ENCODE measurements around the gene KCNIP4. TPM values are rescaled to one million over a fixed set of nuclear protein-coding genes. Genes with fewer than 3 reads are reported as not detected.

KCNIP4 gene
- total RNA-seq, 1 experiment from 2014 or later: not detected

DNA sequence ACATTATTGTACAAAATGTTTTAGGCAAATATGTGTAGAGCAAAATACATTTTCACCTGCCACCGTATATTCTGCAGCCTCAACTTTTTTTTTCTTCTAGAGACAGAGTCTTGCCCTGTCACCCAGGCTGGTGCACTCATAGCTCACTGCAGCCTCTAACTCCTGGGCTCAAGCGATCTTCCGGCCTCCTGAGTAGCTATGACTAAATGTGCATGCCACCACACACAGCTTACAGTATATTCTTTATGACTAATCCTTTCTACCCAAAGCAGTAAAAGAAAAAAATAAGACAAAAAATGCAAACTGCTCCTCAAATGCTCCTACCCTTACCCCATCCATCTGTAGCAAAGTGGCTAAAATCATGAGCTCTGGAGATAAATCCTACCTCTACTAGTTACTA, 426.3 kb downstream of the KCNIP4 start:
- no peak for DNase-seq
- Histone ChIP-seq H4K20me1 (ENCODE audit: insufficient read depth) (no peaks in the 10 kb centered on the region), H3K4me3 (no peak overlapping the region), H3K4me1 (replicated peaks; ENCODE audit: insufficient read depth) (no peaks in the 10 kb centered on the region), H3K79me2 (ENCODE audit: low read depth) (no peaks in the 10 kb centered on the region), H3K4me2 (no peak overlapping the region), H3K27me3 (ENCODE audit: insufficient read depth, low read depth) (no peaks in the 10 kb centered on the region), H3K27ac (no peak overlapping the region), H3F3A (ENCODE audit: insufficient read depth, low read depth) (no peaks in the 10 kb centered on the region), H2AFZ (no peak overlapping the region), H3K9me2 (ENCODE audit: insufficient read depth) (no peaks in the 10 kb centered on the region), H3K9me3 (ENCODE audit: insufficient read depth, low read depth) (no peaks in the 10 kb centered on the region), H3K36me3 (ENCODE audit: low read depth) (no peaks in the 10 kb centered on the region)
- no TSS peak for BruUV-seq (replicated peaks)
- POLR2A ChIA-PET (ENCODE audit: unreplicated experiment): interaction anchor here (0.8 kb wide), 1 partner anchor 1802 kb away, joined by 6 read pairs; no protein-coding TSS in a partner anchor
- CTCF ChIA-PET: no interaction called here
- no peak for TF ChIP-seq EZH2 (IDR thresholded peaks at IDR 0.05; ENCODE audit: low read depth)
- no peak for TF ChIP-seq CTCF (conservative IDR thresholded peaks at IDR 0.05)
- intact Hi-C loops (cut with micrococcal nuclease; ENCODE audit: unreplicated experiment): no loop called here

DNA sequence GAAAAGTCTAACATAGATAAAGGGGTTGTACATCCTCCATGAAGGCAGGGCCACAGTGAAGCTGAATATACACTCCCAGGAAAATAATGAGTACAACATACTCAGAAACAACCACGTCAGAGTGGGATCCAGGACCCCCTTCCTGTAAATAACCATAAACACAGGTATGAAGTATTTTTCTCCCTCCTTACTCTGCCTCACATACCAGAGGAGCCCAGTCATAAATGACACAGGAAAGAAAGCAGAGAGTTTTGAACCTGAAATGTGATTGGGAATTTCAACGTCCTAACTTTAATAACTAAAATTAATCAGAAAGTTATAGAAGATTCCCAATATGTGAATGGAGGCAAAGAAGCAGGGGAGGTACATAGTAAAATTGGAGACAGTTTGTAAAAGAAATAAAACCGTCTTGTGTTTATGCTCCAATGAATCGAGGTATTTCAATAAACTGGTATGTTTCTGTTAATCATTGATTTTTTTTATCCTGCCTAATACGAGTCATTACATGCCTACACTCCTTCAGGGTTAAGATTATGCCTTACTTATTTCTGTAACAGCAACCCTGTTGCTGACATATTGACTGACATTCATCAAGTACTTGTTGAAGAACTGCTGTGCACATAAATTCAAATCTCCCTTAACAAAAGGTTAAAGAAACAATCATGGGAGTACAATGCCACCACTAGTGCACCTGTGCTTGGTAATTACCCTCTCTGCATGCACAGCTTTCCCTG, 431.3 kb downstream of the KCNIP4 start:
- Histone ChIP-seq H3K36me3 (ENCODE audit: low read depth) (no peaks in the 10 kb centered on the region), H3K27me3 (ENCODE audit: insufficient read depth, low read depth) (no peaks in the 10 kb centered on the region), H3F3A (ENCODE audit: insufficient read depth, low read depth) (no peaks in the 10 kb centered on the region), H4K20me1 (ENCODE audit: insufficient read depth) (no peaks in the 10 kb centered on the region), H3K4me2 (no peak overlapping the region), H3K9me3 (ENCODE audit: insufficient read depth, low read depth) (no peaks in the 10 kb centered on the region), H3K79me2 (ENCODE audit: low read depth) (no peaks in the 10 kb centered on the region), H3K27ac (no peak overlapping the region), H3K4me1 (replicated peaks; ENCODE audit: insufficient read depth) (no peaks in the 10 kb centered on the region), H3K9me2 (ENCODE audit: insufficient read depth) (no peaks in the 10 kb centered on the region), H3K4me3 (no peak overlapping the region), H2AFZ (no peak overlapping the region)
- DNase-seq: no peak
- ChIA-PET POLR2A (ENCODE audit: unreplicated experiment) (no interaction called here), CTCF (no interaction called here)
- BruUV-seq (replicated peaks): no TSS peak
- no peak for TF ChIP-seq CTCF (conservative IDR thresholded peaks at IDR 0.05)
- no peak for TF ChIP-seq EZH2 (IDR thresholded peaks at IDR 0.05; ENCODE audit: low read depth)
- intact Hi-C loops (cut with micrococcal nuclease; ENCODE audit: unreplicated experiment): no loop called here

- Histone ChIP-seq H3K79me2 (ENCODE audit: low read depth) (no peaks in the 10 kb centered on the region), H3K4me2 (no peak overlapping the region), H3K27ac (no peak overlapping the region), H3K4me1 (replicated peaks; ENCODE audit: insufficient read depth) (no peaks in the 10 kb centered on the region), H3K9me2 (ENCODE audit: insufficient read depth) (no peaks in the 10 kb centered on the region), H4K20me1 (ENCODE audit: insufficient read depth) (no peaks in the 10 kb centered on the region), H2AFZ (no peak overlapping the region), H3F3A (ENCODE audit: insufficient read depth, low read depth) (no peaks in the 10 kb centered on the region), H3K9me3 (ENCODE audit: insufficient read depth, low read depth) (no peaks in the 10 kb centered on the region), H3K4me3 (no peak overlapping the region), H3K36me3 (ENCODE audit: low read depth) (no peaks in the 10 kb centered on the region), H3K27me3 (ENCODE audit: insufficient read depth, low read depth) (no peaks in the 10 kb centered on the region)
- no TSS peak for BruUV-seq (replicated peaks)
- no peak for TF ChIP-seq EZH2 (IDR thresholded peaks at IDR 0.05; ENCODE audit: low read depth)
- no peak for TF ChIP-seq CTCF (conservative IDR thresholded peaks at IDR 0.05)
- no peak for DNase-seq
- intact Hi-C loops (cut with micrococcal nuclease; ENCODE audit: unreplicated experiment): loop anchor here (5.0 kb wide), 1 partner anchor 873 kb away; no protein-coding TSS in a partner anchor
- POLR2A ChIA-PET (ENCODE audit: unreplicated experiment): no interaction called here
- CTCF ChIA-PET: no interaction called here
Measured at GRCh38 chr4:21514022-21514694, 434.4 kb downstream of the KCNIP4 start.
